Vagina (tissue), 2 donors: ENCODE data around the gene MYO10. TPM values are rescaled to one million over a fixed set of nuclear protein-coding genes. Genes with fewer than 3 reads are reported as not detected.

ENCODE experiments used
- DNase-seq, 2 donors: peaks; one replicate each; pipeline ENCODE4 v3.0.0-alpha.2; 2017; ENCODE audit errors: extremely low spot score in 2 of 2
- H3K27ac ChIP-seq: fragments of 200-600 bp; sonication (generic); one replicate; pipeline ENCODE4 v1.5.1; 2019
- H3K27me3 ChIP-seq: fragments of 200-600 bp; sonication (generic); one replicate; pipeline ENCODE4 v1.5.1; 2019
- H3K36me3 ChIP-seq, 2 donors: fragments of 200-600 bp; sonication (generic); one replicate each; pipeline ENCODE4 v1.5.1; 2017 to 2019
- H3K4me1 ChIP-seq: fragments of 200-600 bp; sonication (generic); one replicate; pipeline ENCODE4 v1.5.1; 2019
- H3K4me3 ChIP-seq, 2 donors: fragments of 200-600 bp; sonication (generic); 1 replicate in 1 of 2; 2 replicates in 1 of 2; pipeline ENCODE4 v1.5.1; 2016 to 2019
- H3K9me3 ChIP-seq: fragments of 200-600 bp; sonication (generic); one replicate; pipeline ENCODE4 v1.5.1; 2019
- CTCF ChIP-seq, 3 experiments: fragments of 450-650 bp in 2 of 3; fragments of 200-600 bp in 1 of 3; sonication (generic) in 1 of 3; IDR thresholded peaks; one replicate each; pipeline ENCODE4 v1.5.1; 2017 to 2019; ENCODE audit warnings: antibody characterized with exemption in 3 of 3, mild to moderate bottlenecking in 2 of 3, moderate library complexity in 2 of 3
- POLR2A ChIP-seq, 2 donors: fragments of 450-650 bp; IDR thresholded peaks; one replicate each; pipeline ENCODE4 v1.6.1; 2017; ENCODE audit warnings: antibody characterized with exemption in 2 of 2, mild to moderate bottlenecking in 2 of 2, moderate library complexity in 2 of 2
- POLR2AphosphoS5 ChIP-seq, 2 donors: sonication (generic); formaldehyde crosslinking; IDR thresholded peaks; one replicate each; pipeline ENCODE4 v1.9.0; 2017; ENCODE audit warnings: antibody characterized with exemption in 2 of 2, mild to moderate bottlenecking in 2 of 2, low read depth in 1 of 2; ENCODE audit not compliant: insufficient read depth in 1 of 2
- intact Hi-C: fragments of 100-400 bp; cut with DNase I; formaldehyde crosslinking; loops from one replicate; pipeline ENCODE4 v1.15.1; 2023
- total RNA-seq: library from RNA; depleted of rRNA; stranded (reverse); fragments of >200 nt; gene quantifications from one replicate; pipeline ENCODE4 v1.2.3, GENCODE V29; 2016

The MYO10 gene
- total RNA-seq, 1 donor from 2014 or later: 22.1 TPM

DNA sequence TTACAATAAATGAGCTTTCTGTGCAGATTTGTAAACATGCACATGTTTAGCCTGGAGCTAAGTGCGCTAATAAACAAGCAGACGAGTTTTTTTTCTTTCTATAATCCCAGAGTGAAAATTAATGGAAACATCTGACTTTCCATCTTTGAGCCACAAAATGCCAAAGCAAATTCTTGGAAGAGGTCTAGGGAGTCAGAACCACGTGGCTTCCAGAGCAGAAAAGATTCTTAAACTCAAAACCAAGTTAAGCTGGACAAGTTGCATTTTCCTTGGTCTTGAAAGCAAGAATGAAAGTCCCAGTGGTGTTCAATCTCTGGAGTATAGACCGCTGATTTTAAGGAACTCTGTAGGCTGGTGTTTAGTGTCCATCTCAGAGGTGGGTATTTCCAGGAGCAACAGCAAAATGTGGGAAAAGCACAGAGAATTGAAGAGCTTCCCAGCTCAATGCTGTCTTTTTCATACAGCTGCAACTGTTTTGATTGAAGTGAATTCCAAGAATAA is 71.4 kb downstream of the MYO10 start:
- intact Hi-C loops: no loop called here
- Histone ChIP-seq H3K4me3 (no peak overlapping the region), H3K27ac (peak overlapping the region; percentile 9), H3K36me3 (no peaks in the 10 kb centered on the region), H3K9me3 (no peaks in the 10 kb centered on the region), H3K27me3 (no peaks in the 10 kb centered on the region), H3K4me1 (peaks cover 20% of the 10 kb centered on the region)
- no peak for DNase-seq
- TF ChIP-seq CTCF (IDR thresholded peaks at IDR 0.05) (no peak), POLR2A (IDR thresholded peaks at IDR 0.05) (no peak), POLR2AphosphoS5 (IDR thresholded peaks at IDR 0.05; ENCODE audit: insufficient read depth in 1 of 2, low read depth in 1 of 2) (no peak)

GRCh38 chr5:16863469-16863946 is 72.6 kb downstream of the MYO10 start:
- DNase-seq: no peak
- H3K27me3 ChIP-seq: no peaks in the 10 kb centered on the region
- intact Hi-C loops: no loop called here
- no peaks in the 10 kb centered on the region for H3K9me3 ChIP-seq
- H3K4me3 ChIP-seq: no peak overlapping the region
- H3K36me3 ChIP-seq: no peaks in the 10 kb centered on the region
- peaks cover 20% of the 10 kb centered on the region for H3K4me1 ChIP-seq
- no peak for TF ChIP-seq CTCF (IDR thresholded peaks at IDR 0.05)
- TF ChIP-seq POLR2A (IDR thresholded peaks at IDR 0.05): no peak
- TF ChIP-seq POLR2AphosphoS5 (IDR thresholded peaks at IDR 0.05; ENCODE audit: insufficient read depth in 1 of 2, low read depth in 1 of 2): no peak
- H3K27ac ChIP-seq: no peak overlapping the region

- Histone ChIP-seq H3K9me3 (no peaks in the 10 kb centered on the region), H3K27me3 (no peaks in the 10 kb centered on the region), H3K27ac (no peak overlapping the region), H3K4me1 (peaks cover 20% of the 10 kb centered on the region), H3K4me3 (no peak overlapping the region), H3K36me3 (no peaks in the 10 kb centered on the region)
- intact Hi-C loops: no loop called here
- DNase-seq: no peak
- TF ChIP-seq POLR2AphosphoS5 (IDR thresholded peaks at IDR 0.05; ENCODE audit: insufficient read depth in 1 of 2, low read depth in 1 of 2) (no peak), CTCF (IDR thresholded peaks at IDR 0.05) (no peak), POLR2A (IDR thresholded peaks at IDR 0.05) (no peak)
Observed at GRCh38 chr5:16862777-16863176, 73.3 kb downstream of the MYO10 start.

GRCh38 chr5:16859346-16859745 is 76.7 kb downstream of the MYO10 start:
- TF ChIP-seq POLR2AphosphoS5 (IDR thresholded peaks at IDR 0.05; ENCODE audit: insufficient read depth in 1 of 2, low read depth in 1 of 2) (no peak), CTCF (IDR thresholded peaks at IDR 0.05) (no peak)
- no peak for DNase-seq
- Histone ChIP-seq H3K36me3 (no peaks in the 10 kb centered on the region), H3K9me3 (no peaks in the 10 kb centered on the region), H3K4me3 (no peak overlapping the region), H3K27me3 (no peaks in the 10 kb centered on the region), H3K4me1 (peaks cover 20% of the 10 kb centered on the region), H3K27ac (no peak overlapping the region)
- intact Hi-C loops: no loop called here

GRCh38 chr5:16858151-16858550 is 77.9 kb downstream of the MYO10 start:
- Histone ChIP-seq H3K9me3 (no peaks in the 10 kb centered on the region), H3K27me3 (no peaks in the 10 kb centered on the region), H3K36me3 (no peaks in the 10 kb centered on the region), H3K27ac (no peak overlapping the region), H3K4me3 (no peak overlapping the region), H3K4me1 (peaks cover 12% of the 10 kb centered on the region)
- intact Hi-C loops: no loop called here
- TF ChIP-seq POLR2AphosphoS5 (IDR thresholded peaks at IDR 0.05; ENCODE audit: insufficient read depth in 1 of 2, low read depth in 1 of 2): no peak
- TF ChIP-seq POLR2A (IDR thresholded peaks at IDR 0.05): no peak
- no peak for TF ChIP-seq CTCF (IDR thresholded peaks at IDR 0.05)
- DNase-seq: no peak
